GDM1 (cell line): ENCODE results near the gene CACNA1F.
A peak's percentile ranks its signal among the peaks of the same experiment; 100 is the strongest.

Experiments
- DNase-seq: peaks from one replicate; lab custom pipeline; 2025; lab: John Stamatoyannopoulos, UW

The CACNA1F gene

DNA sequence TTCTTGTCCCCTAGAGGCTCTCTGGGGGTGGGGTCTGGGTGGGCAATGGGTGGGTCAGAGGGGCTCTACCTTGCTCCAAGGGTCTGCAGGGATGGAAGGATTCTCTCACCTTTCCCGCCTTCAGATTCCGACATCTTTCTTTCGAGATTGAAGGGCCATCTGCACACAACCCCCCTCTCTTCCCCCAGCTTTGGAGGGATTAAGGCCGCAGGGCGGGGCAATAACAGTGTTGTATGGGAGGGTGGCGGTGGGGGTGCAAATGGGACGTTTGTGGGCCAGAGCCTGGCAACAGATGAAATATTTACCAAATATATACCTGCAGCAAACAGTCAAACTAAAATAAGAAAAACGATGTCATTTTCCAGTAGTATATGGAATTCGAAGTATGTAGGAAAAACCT lies at the start of gene CACNA1F:
Gene CACNA1F, minus strand, starts transcription at position 165 of the 400 bp plus-strand sequence. Its CDS starts 31 bp downstream, at position 134.
- no peak for DNase-seq

DNA sequence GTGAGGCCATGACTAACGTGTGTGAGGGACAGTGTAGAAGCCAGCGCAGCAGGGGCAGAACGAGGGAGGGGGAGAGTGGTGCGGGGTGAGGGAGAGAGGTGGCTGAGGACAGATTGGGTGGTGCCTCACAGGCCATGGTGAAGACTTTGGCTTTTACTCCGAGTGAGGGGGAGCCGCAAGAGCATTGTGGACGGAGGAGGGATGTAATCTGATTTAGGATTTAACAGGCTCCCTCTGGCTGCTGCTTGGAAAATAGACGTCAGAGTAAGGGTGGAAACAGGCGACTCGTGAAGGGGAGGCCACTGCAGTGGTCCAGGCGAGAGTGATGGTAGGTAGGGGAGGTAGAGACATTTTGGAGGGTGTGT lies 49.5 kb upstream of the CACNA1F start:
- DNase-seq = no peak

DNA sequence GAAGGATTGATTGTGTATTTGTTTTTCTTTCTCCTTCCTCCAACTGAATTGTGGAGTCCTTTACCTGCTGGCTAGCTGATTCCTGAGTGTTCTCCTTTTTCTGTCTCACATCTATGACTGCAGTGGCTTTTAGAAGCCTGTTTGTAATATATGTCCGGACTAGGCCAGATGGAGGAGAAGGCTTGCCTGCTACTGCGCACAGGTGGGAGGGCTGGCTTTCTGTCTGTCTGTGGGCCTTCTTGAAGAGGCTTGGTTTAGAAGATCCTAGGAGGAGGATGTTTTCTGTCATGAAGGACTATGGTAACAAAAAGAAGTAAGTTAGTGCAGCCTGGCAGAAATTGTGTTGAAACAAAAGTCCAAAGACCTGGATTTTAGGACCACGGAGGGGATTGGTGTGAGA lies 44.9 kb upstream of the CACNA1F start:
- no peak for DNase-seq

DNA sequence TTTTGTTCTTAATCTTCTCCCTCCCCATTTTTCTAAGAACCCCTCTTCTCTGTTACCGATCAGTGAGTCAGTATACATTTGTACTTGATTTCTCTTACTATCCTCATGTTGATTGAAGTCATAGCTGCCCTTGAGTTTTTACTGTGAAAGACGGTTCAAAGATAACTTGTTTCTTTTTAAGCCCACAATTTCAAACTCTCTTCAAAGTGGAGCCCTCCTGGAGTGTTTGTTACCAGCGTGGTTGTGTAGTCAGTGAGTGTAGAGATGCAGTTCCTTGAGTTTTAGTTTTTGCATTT lies 44.3 kb upstream of the CACNA1F start:
- DNase-seq = no peak

DNA sequence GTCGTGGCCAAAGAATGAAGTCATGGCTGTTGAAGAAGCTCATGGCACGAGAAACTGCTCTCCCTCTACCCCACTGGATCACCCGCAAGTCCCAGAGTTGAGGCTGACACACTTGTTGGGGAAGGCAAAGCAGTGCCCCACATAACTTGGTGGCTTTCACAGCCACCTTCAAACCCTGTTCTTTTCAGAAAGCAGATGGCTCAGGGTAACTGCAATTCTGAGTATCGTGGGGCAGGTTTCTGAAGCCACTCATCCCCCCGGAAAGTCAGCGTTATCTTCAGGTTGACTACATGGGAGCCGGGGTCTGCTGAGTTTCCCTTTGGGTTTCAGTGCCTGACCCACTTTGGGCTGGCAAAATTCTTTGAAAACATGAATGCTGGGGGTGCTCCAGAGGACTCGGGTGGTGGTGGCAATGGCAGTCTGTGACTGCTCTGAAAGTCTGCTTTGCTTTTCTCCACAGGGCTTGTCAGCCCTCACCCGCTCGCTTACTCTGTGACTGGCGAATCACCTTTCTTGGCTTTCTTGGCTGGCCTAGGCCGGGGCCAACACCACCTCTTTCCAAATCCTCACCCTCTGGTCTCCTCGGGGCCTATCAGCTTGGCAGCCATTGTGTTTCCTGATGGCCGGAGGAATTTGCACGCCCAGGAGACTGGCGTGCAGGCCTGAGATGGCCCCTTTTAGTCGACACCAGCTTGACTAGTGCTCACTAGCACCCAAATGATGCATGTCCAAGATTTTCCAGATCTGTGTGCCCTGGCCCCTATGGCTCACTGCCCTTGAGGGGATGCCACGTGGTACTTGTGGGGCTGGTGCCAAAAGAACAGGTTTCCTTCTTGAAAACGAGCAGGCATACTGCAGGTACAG lies 43.8 kb upstream of the CACNA1F start:
- DNase-seq = no peak

DNA sequence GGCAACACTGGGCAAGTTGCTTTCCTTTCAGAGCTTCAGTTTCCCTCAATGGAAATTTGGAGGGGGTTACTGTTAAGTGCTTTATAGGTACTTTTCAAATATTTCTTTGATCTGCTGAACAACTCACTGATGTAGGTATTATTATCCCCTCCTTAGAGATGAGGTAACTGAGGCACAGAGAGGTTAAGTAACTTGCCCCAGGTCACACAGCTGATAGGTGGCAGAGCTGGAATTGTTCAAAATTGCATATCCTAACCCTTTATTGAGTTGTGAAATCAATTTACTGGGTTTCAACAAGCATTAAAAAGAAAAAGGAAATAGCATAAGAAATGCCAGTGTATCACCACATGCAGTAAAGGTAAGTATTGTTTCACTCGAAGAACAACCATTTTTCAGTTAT lies 43.1 kb upstream of the CACNA1F start:
- DNase-seq = no peak

DNA sequence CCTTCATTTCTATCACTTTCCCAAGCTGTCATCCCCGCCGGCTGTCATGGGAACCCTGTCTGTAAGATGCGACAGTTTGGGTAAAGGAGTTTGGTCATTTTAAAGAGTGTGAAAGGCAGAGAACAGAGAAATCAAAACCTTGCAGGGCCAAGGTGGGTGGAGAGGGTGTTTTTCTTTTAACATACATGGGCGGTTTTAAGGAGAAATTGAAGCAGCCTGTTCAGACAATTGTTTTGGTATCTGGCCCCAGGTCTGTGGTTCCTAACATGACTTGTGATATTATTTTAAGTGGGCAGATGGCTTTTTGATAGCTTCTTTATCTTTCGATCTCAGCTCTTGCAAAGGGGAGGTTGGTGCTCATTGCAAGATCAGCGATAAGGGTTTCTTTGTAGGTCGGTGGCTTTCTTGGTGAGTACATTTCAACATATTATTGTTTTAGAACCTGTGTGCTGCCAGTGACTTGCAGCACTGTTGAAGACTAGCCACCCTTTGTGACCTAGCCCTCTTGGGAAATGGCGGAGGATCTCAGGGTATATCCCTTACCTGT lies 40.1 kb upstream of the CACNA1F start:
- DNase-seq = no peak

DNA sequence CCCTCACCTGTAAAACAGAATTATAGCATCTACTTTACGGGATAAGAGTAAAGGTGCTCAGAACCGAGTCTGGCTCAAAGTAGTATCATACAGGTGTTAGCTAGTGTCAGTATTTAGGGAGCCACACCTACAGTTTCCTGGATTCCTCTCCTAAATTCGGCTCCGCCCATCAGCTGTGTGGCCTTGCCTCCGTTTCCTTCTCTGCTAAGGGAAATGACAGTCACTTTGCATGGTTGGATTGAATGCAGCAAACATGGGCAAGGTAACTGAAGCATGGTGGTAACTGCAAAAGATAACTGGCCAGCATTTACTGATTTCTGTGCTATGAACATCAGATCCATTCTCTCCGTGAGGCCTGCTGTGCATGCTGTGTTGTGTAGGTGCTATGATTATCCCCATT lies 39.3 kb upstream of the CACNA1F start:
- no peak for DNase-seq

DNA sequence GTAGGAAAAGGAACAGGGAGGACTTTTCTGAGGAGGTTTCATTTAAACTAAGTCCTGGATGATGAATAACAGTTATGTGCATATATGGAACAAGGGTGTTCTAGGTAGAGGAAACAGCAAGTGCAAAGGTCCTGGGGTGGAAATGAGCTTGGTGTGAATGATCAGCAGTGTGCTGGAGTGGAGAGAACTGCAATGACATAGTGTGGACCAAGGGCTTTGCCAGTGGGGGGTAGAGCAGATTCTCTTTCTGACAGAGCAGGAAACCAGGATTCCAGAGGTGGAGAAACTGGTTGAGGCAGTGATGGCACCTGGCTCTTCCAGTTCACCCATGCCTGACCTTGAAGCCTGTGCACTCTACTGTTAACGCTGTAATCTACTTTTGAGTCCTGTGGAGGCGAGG lies 38.2 kb upstream of the CACNA1F start:
- DNase-seq = no peak

DNA sequence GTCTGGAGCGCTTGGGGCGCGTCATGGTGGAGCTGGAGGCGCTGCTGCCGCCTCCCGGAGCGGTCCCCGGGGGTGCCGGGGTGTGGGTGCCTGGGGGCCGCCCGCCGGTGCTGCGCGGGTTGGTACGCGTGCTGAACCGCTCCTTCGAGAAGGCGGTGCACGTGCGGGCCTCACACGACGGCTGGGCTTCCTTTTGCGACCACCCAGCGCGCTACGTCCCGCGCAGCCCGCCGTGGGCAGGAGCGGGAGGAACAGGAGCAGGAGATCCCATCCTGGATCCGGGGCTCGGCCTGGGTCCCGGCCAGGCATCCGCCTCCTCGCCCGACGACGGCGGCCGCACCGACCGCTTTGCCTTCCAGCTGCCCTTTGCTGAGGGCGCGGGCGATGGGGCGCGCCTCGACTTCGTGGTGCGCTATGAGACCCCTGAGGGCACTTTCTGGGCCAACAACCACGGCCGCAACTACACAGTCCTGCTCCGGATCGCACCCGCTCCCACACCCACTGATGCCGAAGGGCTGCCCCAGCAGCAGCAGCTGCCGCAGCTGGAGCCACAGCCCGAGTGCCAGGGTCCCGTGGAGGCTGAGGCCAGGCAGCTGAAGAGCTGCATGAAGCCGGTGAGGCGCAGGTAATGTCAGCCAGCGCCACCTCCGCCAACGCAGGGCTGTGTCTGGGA lies 37.2 kb upstream of the CACNA1F start:
- DNase-seq = no peak

DNA sequence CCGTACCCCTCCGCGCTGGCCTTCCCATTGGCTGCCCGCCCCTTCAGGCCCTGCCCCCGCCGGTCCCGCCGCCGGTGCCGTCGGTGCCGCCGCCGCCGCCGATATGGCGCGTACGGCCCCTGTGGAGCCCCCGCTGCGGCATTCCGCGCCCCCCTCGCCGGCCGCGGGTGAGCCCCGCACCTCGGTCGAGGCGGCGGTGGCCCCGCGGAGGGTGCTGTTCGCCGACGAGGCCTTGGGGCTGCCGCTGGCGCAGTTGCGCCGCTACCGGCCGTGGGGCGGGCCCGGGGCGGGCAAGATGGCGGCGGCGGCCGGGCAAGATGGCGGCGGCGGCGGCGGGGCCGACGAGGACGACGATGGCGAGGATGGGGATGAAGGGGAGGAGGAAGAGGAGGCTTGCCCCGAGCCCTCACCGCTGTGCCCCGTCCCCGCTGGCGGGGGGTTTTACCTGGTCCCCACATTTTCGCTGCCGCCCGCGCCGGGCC lies 36.7 kb upstream of the CACNA1F start, which contains the start of gene PPP1R3F:
Gene PPP1R3F, plus strand, starts transcription at position 27 of the 482 bp plus-strand sequence. Its CDS starts 77 bp downstream, at position 104.
- no peak for DNase-seq

DNA sequence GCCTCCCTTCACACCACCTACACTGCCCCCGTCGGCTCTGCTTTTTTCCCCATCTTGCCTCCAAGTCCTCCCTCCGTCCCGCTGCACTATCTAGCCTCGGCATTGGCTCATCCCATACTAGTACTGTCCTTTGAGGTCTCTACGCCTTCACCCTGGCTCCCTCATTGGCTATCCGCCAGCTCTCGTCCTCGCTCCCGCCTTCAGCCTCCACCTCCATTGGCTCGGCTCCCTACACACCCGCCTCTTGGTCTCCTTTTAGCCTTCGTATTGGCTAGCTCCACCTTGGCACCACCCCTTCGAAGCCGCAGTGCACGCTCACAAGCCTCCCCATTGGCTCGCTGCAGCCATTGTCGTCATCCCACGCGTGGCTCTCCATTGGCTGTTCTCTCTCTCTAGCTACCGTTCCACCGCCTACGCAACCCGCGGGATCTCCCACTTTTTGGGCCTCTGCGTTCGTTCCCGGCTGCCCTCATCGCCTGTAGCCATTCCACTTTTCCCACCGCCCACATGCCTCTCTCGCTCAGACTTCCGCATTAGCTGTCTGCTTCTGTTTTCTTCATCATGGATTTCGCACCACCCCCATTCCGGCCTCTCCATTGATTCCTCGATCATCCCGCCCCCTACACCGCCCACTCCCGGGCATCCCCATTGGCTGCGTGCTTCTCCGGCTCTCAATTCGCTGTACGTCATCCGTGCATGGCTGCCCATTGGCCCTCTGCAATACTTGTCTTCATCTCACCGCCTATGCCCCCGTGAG lies 36.0 kb upstream of the CACNA1F start:
- DNase-seq = peak; percentile 96

DNA sequence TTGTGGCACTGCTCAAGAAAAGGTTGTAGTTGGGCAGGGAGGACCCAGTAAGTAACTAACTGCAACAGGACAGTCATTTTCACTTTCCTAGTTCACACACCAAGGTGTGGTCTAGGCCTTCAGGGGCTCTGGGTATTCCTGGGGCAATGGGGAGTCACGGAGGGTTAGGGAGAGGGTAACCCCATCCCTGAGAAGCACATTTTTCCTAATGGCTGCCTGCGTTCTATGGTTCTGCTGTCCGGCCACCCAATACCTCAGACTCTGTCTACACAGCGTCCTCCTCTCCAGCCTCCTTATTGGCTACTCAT lies 35.5 kb upstream of the CACNA1F start:
- no peak for DNase-seq

DNA sequence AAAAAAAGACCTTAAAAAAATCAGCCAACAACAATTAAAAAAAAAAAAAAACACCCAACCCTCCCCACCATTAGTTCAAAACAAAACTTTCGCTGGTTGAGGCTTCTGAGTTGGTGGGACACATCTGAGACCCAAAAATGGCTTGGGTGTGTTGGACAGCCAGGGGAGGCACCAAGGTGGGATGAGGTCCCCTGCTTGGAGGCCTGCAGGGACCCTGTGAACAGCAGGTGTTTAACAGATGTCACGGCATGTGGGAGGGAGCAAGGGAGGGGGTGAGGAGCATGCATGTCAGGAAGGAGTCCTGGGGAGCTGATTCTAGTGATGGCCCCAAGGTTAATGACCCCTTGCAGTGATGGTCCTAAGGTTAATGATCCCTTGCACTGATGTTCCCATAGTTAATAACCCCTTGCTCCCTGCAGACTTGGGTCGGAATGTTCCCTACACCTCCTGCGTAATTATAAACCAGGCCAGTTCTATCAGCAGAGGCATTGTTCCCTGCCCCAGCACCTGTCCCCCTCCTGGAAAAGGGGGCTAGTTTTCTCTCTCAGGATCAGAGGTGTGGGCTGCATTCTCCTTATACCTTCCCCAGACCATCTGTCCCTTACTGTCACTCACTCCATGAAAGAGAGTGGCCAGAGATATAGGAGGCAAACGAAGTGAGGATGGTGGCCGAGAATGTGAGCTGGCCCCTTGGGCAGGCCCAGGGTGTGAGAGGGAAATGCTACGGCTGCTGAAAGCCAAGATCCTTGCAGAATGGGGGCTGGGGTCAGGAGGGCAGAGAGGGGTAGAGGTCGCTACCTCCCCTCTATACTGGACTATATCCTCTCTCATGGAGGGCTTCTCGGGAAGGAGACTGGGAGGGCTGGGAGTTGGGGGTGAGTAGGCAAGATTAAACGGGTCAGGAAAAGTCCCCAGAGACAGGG lies 33.6 kb upstream of the CACNA1F start:
- DNase-seq = no peak

DNA sequence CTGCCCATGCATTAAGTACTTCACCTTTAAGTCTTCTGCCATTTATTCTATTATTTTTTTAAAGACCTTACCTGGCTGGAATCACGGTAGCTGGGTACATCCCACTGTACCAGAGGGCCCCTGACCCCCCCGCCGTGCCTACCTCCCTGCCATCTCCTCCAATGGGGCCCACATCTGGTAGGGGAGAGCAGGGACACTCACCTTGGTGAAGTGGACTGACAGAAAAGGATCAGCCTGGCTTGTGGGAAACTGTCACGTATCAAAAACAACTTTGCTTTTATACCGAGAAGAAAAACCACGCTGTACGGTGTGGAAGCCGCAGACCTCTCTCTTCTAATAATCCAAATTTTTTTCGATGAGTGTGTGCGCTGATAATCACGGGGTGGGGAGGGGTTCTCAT lies 31.3 kb upstream of the CACNA1F start, which contains the start of gene FOXP3:
Gene FOXP3, minus strand, starts transcription at position 251 of the 400 bp plus-strand sequence. CDS start 6,205 bp downstream, outside the sequence.
- DNase-seq = no peak

DNA sequence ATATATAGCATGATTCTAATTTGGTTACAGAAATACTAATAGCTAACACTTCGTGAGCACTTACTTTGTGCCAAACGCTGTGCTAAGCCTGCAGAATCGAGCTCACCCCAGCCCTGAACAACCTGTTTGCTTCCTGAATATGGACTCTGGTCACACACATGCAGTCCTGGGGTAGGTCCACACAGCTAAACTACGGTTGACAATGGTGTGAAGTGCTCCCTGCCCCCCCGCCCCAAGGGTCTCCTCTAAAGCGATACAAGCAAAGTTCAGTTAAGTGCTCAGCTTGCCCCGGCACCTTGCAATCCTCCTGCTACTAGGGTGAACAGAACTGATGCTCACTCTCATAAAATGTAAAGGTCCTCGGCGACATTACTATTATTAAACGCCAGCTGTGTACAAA lies 30.5 kb upstream of the CACNA1F start:
- DNase-seq = no peak

DNA sequence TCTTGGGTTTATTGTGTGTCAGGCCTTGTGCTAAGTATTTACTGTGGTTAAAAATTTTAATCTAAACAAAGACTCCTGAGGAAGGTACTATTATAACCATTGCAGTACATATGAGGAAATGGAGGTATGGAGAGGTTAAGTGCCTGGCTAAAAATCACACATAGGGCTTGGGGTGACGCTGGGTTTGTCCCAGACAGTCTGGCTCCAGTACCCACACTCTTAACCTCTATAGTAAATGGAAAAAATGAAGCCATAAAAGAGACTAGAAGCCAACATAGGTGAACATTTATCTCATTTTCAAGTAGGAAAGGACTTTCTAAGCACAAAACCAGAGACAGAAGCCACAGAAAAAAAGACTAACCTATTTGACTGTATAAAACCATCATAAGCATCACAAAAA lies 29.5 kb upstream of the CACNA1F start:
- DNase-seq = no peak

DNA sequence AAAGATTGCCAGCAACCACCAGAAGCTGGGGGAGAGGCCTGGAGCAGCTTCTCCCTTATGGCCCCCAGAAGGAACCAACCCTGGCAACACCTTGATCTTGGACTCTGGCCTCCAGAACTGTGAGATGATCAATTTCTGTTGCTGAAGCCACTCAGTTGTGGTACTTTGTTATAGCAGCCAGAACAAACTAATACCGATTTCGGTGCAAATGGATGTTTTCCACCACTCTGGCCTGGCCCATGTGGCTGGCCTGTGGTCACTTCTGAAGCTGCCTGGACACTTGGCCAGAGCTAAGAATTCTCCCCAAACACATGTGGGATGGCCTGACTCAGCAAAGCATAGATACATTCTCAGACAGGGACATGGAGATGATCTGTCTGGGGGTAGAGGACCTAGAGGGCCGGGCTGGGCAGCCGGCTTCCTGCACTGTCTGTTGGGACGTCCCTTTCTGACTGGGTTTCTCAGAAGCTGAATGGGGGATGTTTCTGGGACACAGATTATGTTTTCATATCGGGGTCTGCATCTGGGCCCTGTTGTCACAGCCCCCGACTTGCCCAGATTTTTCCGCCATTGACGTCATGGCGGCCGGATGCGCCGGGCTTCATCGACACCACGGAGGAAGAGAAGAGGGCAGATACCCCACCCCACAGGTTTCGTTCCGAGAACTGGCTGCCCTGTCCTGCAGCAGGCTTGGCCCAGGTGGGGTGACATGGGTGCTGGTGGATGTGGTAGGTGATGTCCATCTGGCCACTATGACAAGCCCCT lies 27.3 kb upstream of the CACNA1F start:
- no peak for DNase-seq

DNA sequence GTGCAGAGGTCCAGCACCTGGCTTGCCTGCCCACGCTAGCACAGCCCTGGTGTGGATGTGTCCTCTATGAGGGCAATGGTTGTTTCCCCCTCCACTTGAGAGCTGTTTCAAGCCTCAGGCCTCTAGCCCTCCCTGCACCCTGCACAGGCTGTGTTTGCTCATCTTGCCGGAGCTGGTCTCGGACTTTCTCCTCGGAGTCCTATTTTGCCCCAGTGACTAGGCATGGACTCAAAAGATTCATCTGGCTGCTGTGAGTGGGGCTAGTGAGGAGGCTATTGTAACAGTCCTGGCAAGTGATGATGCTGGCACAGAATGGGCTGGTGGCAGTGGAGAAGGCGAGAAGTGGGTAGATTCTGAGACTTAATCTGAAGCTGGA lies 25.6 kb upstream of the CACNA1F start:
- DNase-seq = no peak

DNA sequence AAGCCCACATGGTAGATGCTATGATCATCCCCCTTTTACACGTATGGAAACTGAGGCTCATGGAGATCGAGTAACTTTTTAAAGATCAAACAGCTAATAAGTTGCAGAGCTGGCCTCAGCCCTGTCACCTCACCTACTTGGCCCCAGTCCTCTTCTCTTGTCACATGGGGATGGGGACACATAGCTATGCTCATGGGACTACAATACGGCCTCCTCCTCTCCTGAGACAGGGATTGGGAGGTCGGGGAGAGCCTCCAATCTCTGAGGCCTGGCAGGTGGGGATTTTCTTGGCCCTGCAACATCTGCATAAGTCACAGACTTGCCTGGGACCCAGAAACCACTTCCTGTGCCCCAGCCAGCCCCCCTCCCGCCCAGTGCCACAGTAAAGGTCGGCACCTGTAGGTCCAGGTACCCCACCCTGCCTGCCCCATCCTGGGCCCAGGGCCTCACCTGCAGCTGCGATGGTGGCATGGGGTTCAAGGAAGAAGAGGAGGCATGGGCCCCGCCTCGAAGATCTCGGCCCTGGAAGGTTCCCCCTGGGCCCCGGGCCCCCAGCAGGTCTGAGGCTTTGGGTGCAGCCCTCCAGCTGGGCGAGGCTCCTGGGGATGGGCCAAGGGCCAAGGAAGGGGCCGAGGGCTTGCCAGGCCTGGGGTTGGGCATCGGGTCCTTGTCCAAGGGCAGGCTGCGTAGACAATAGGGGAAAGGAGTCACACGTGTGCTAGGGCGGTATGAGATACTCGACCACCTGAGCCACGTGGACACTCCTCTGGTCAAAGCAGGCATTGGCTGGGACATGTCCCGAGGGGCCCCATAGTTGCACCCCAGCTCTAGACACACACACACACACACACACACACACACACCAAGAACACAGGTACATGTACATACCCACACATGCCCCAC lies 25.0 kb upstream of the CACNA1F start:
- no peak for DNase-seq
